HEK293 (cell line): ENCODE measurements around the gene SERPINA3.

Experiments
- CTCF ChIA-PET: fragments of 350-600 bp; formaldehyde crosslinking; extraction: SDS; loops from one replicate; lab custom pipeline; 2021; ENCODE audit warnings: antibody characterized with exemption; lab: Yijun Ruan, JAX
- POLR2A ChIA-PET: fragments of 300-600 bp; formaldehyde crosslinking; extraction: SDS; loops from one replicate; lab custom pipeline; 2020; ENCODE audit warnings: antibody characterized with exemption, inconsistent platforms; lab: Yijun Ruan, JAX
- H3K27ac ChIP-seq: fragments of 200-500 bp; sonication (Bioruptor generic); 2 replicates; pipeline ENCODE4 v1.5.1; 2014; ENCODE audit warnings: low read depth, low read length, control low read depth, inconsistent platforms; ENCODE audit errors: extremely low read depth
- H3K36me3 ChIP-seq, 2 experiments: fragments of 200-500 bp in 1 of 2; sonication (Bioruptor generic) in 1 of 2; 1 replicate in 1 of 2; 2 replicates in 1 of 2; pipeline ENCODE4 v1.5.1; 2014 to 2017; ENCODE audit warnings: inconsistent platforms in 2 of 2, low read length in 2 of 2; ENCODE audit not compliant: control insufficient read depth in 2 of 2, insufficient read depth in 1 of 2
- H3K4me1 ChIP-seq: fragments of 200-500 bp; sonication (Bioruptor generic); 2 replicates; pipeline ENCODE4 v1.5.1; 2014; ENCODE audit warnings: mild to moderate bottlenecking, low read length, inconsistent platforms; ENCODE audit not compliant: control insufficient read depth, insufficient read depth
- H3K4me3 ChIP-seq: 2 replicates; pipeline ENCODE4 v1.5.1; 2011; ENCODE audit warnings: low read depth, mild to moderate bottlenecking, control low read depth, low read length, moderate library complexity
- H3K9me3 ChIP-seq: fragments of 200-500 bp; sonication (Bioruptor generic); 2 replicates; pipeline ENCODE4 v1.5.1; 2014; ENCODE audit warnings: low read depth, low read length, inconsistent platforms; ENCODE audit not compliant: control insufficient read depth, insufficient read depth
- EGR2 ChIP-seq: fragments of 450-650 bp; formaldehyde crosslinking; IDR thresholded peaks from 2 replicates; pipeline ENCODE4 v1.5.1; 2016; ENCODE audit warnings: low read depth, missing biosample characterization, missing genetic modification characterization
- GFI1B ChIP-seq: fragments of 450-650 bp; formaldehyde crosslinking; IDR thresholded peaks from 2 replicates; pipeline ENCODE4 v1.5.1; 2016; ENCODE audit warnings: missing biosample characterization, missing genetic modification characterization
- GLI4 ChIP-seq: fragments of 450-650 bp; formaldehyde crosslinking; IDR thresholded peaks from 2 replicates; pipeline ENCODE4 v1.5.1; 2016; ENCODE audit warnings: missing biosample characterization, missing genetic modification characterization
- KLF9 ChIP-seq: fragments of 450-650 bp; formaldehyde crosslinking; IDR thresholded peaks from 2 replicates; pipeline ENCODE4 v1.5.1; 2016; ENCODE audit warnings: missing biosample characterization, missing genetic modification characterization, low read depth
- MZF1 ChIP-seq: fragments of 450-650 bp; formaldehyde crosslinking; IDR thresholded peaks from 2 replicates; pipeline ENCODE4 v1.5.1; 2017; ENCODE audit warnings: missing biosample characterization, missing genetic modification characterization, borderline replicate concordance
- SETDB1 ChIP-seq: IDR thresholded peaks from one replicate; pipeline ENCODE4 v1.6.1; 2017; ENCODE audit warnings: mild to moderate bottlenecking, low read length, moderate library complexity, mixed read lengths; ENCODE audit not compliant: insufficient read length
- TRIM28 ChIP-seq: IDR thresholded peaks from 2 replicates; pipeline ENCODE4 v1.6.1; 2011; ENCODE audit warnings: low read length, control low read depth, borderline replicate concordance
- ZBTB7A ChIP-seq: fragments of 450-650 bp; formaldehyde crosslinking; IDR thresholded peaks from 2 replicates; pipeline ENCODE4 v1.5.1; 2016; ENCODE audit warnings: low read depth, missing biosample characterization, missing genetic modification characterization
- ZFHX2 ChIP-seq: fragments of 450-650 bp; formaldehyde crosslinking; conservative IDR thresholded peaks from 2 replicates; pipeline ENCODE4 v1.5.1; 2016; ENCODE audit warnings: missing biosample characterization, missing genetic modification characterization
- ZFP41 ChIP-seq: fragments of 450-650 bp; formaldehyde crosslinking; IDR thresholded peaks from 2 replicates; pipeline ENCODE4 v1.5.1; 2016; ENCODE audit warnings: missing biosample characterization, missing genetic modification characterization, borderline replicate concordance
- ZNF132 ChIP-seq: fragments of 450-650 bp; formaldehyde crosslinking; IDR thresholded peaks from 2 replicates; pipeline ENCODE4 v1.5.1; 2017; ENCODE audit warnings: missing biosample characterization, missing genetic modification characterization, borderline replicate concordance
- ZNF138 ChIP-seq: fragments of 450-650 bp; formaldehyde crosslinking; IDR thresholded peaks from 2 replicates; pipeline ENCODE4 v1.5.1; 2016; ENCODE audit warnings: missing biosample characterization, missing genetic modification characterization, borderline replicate concordance
- ZNF169 ChIP-seq: fragments of 450-650 bp; formaldehyde crosslinking; IDR thresholded peaks from 2 replicates; pipeline ENCODE4 v1.5.1; 2016; ENCODE audit warnings: missing biosample characterization, missing genetic modification characterization
- ZNF184 ChIP-seq: fragments of 450-650 bp; IDR thresholded peaks from 2 replicates; pipeline ENCODE4 v1.5.1; 2018; ENCODE audit warnings: missing biosample characterization, mild to moderate bottlenecking, missing genetic modification characterization
- ZNF335 ChIP-seq: fragments of 450-650 bp; formaldehyde crosslinking; conservative IDR thresholded peaks from 2 replicates; pipeline ENCODE4 v1.5.1; 2016; ENCODE audit warnings: missing biosample characterization, missing genetic modification characterization
- ZNF623 ChIP-seq: fragments of 450-650 bp; formaldehyde crosslinking; IDR thresholded peaks from 2 replicates; pipeline ENCODE4 v1.5.1; 2016; ENCODE audit warnings: missing biosample characterization, missing genetic modification characterization
- ZSCAN16 ChIP-seq: fragments of 450-650 bp; formaldehyde crosslinking; IDR thresholded peaks from 2 replicates; pipeline ENCODE4 v1.5.1; 2016; ENCODE audit warnings: missing biosample characterization, missing genetic modification characterization
- TF ChIP-seq, protein P1 (sequence below): fragments of 450-650 bp; formaldehyde crosslinking; IDR thresholded peaks from 2 replicates; pipeline ENCODE4 v1.5.1; 2016; ENCODE audit warnings: missing biosample characterization, missing genetic modification characterization, borderline replicate concordance
- TF ChIP-seq, protein P2 (sequence below): fragments of 450-650 bp; formaldehyde crosslinking; IDR thresholded peaks from 2 replicates; pipeline ENCODE4 v1.5.1; 2016; ENCODE audit warnings: missing biosample characterization, missing genetic modification characterization

The SERPINA3 gene

GRCh38 chr14:94646481-94646880, 34.3 kb downstream of the SERPINA3 start:
- no peak overlapping the region for H3K4me3 ChIP-seq
- CTCF ChIA-PET = interaction anchor here (0.8 kb wide), 1 partner anchor 34 kb away, joined by 3 read pairs; no protein-coding TSS in a partner anchor
- H3K4me1 ChIP-seq = no peaks in the 10 kb centered on the region

GRCh38 chr14:94648801-94649200, 36.6 kb downstream of the SERPINA3 start:
- ChIA-PET CTCF (no interaction called here), POLR2A (no interaction called here)
- H3K4me1 ChIP-seq = no peaks in the 10 kb centered on the region
- H3K36me3 ChIP-seq = no peaks in the 10 kb centered on the region
- no peak overlapping the region for H3K4me3 ChIP-seq
- TF ChIP-seq MZF1 (no peak), TRIM28 (peak; percentile 26; the same call in 1 of the 2 replicates), ZNF138 (tag by site-specific recombination) (no peak), ZNF184 (tag by site-specific recombination) (no peak), SETDB1 (peak; percentile 74), GFI1B (tag by site-specific recombination) (no peak)
- H3K9me3 ChIP-seq = no peaks in the 10 kb centered on the region
- H3K27ac ChIP-seq = no peak overlapping the region

More at GRCh38 chr14:94646481-94646880, 34.3 kb downstream of the SERPINA3 start:
- Histone ChIP-seq H3K9me3 (no peaks in the 10 kb centered on the region), H3K36me3 (no peaks in the 10 kb centered on the region), H3K27ac (no peak overlapping the region)
- POLR2A ChIA-PET = no interaction called here
- peak; percentile 63; the same call in 1 of the 2 replicates for TF ChIP-seq EGR2 (tag by site-specific recombination)
- TF ChIP-seq, protein P1, sequence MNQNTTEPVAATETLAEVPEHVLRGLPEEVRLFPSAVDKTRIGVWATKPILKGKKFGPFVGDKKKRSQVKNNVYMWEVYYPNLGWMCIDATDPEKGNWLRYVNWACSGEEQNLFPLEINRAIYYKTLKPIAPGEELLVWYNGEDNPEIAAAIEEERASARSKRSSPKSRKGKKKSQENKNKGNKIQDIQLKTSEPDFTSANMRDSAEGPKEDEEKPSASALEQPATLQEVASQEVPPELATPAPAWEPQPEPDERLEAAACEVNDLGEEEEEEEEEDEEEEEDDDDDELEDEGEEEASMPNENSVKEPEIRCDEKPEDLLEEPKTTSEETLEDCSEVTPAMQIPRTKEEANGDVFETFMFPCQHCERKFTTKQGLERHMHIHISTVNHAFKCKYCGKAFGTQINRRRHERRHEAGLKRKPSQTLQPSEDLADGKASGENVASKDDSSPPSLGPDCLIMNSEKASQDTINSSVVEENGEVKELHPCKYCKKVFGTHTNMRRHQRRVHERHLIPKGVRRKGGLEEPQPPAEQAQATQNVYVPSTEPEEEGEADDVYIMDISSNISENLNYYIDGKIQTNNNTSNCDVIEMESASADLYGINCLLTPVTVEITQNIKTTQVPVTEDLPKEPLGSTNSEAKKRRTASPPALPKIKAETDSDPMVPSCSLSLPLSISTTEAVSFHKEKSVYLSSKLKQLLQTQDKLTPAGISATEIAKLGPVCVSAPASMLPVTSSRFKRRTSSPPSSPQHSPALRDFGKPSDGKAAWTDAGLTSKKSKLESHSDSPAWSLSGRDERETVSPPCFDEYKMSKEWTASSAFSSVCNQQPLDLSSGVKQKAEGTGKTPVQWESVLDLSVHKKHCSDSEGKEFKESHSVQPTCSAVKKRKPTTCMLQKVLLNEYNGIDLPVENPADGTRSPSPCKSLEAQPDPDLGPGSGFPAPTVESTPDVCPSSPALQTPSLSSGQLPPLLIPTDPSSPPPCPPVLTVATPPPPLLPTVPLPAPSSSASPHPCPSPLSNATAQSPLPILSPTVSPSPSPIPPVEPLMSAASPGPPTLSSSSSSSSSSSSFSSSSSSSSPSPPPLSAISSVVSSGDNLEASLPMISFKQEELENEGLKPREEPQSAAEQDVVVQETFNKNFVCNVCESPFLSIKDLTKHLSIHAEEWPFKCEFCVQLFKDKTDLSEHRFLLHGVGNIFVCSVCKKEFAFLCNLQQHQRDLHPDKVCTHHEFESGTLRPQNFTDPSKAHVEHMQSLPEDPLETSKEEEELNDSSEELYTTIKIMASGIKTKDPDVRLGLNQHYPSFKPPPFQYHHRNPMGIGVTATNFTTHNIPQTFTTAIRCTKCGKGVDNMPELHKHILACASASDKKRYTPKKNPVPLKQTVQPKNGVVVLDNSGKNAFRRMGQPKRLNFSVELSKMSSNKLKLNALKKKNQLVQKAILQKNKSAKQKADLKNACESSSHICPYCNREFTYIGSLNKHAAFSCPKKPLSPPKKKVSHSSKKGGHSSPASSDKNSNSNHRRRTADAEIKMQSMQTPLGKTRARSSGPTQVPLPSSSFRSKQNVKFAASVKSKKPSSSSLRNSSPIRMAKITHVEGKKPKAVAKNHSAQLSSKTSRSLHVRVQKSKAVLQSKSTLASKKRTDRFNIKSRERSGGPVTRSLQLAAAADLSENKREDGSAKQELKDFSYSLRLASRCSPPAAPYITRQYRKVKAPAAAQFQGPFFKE (tag by site-specific recombination) = no peak
- TF ChIP-seq ZBTB7A (tag by site-specific recombination) = no peak
- TF ChIP-seq ZFP41 (tag by site-specific recombination) = no peak
- TF ChIP-seq ZFHX2 (tag by site-specific recombination) = peak; percentile 63

GRCh38 chr14:94649543-94650443, 37.6 kb downstream of the SERPINA3 start:
- Histone ChIP-seq H3K9me3 (no peaks in the 10 kb centered on the region), H3K4me3 (no peak overlapping the region), H3K4me1 (no peaks in the 10 kb centered on the region), H3K36me3 (no peaks in the 10 kb centered on the region), H3K27ac (no peak overlapping the region)
- CTCF ChIA-PET = no interaction called here
- POLR2A ChIA-PET = no interaction called here
- TF ChIP-seq SETDB1 (no peak), ZNF169 (tag by site-specific recombination) (no peak), KLF9 (no peak), GLI4 (tag by site-specific recombination) (no peak), ZNF623 (no peak), ZSCAN16 (tag by site-specific recombination) (no peak), ZNF132 (no peak), ZNF335 (no peak)
- TF ChIP-seq, protein P2, sequence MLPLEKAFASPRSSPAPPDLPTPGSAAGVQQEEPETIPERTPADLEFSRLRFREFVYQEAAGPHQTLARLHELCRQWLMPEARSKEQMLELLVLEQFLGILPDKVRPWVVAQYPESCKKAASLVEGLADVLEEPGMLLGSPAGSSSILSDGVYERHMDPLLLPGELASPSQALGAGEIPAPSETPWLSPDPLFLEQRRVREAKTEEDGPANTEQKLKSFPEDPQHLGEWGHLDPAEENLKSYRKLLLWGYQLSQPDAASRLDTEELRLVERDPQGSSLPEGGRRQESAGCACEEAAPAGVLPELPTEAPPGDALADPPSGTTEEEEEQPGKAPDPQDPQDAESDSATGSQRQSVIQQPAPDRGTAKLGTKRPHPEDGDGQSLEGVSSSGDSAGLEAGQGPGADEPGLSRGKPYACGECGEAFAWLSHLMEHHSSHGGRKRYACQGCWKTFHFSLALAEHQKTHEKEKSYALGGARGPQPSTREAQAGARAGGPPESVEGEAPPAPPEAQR (tag by site-specific recombination) = no peak
- TF ChIP-seq, all 188 proteins: peak for 0
